Peyer's patch (tissue), 4 donors: ENCODE data around the gene EXOC3L2.

Source experiments
- POLR2A ChIP-seq, 2 donors: fragments of 450-650 bp; IDR thresholded peaks; one replicate each; pipeline ENCODE4 v1.5.1; 2017; ENCODE audit warnings: antibody characterized with exemption in 2 of 2, mild to moderate bottlenecking in 2 of 2, moderate library complexity in 2 of 2
- TF ChIP-seq, protein P1 (sequence below), 6 experiments: fragments of 450-650 bp in 4 of 6; fragments of 200-600 bp in 2 of 6; sonication (generic) in 1 of 6; IDR thresholded peaks; one replicate each; pipeline ENCODE4 v1.5.1; 2017 to 2019; ENCODE audit warnings: antibody characterized with exemption in 6 of 6, mild to moderate bottlenecking in 3 of 6, moderate library complexity in 1 of 6

DNA sequence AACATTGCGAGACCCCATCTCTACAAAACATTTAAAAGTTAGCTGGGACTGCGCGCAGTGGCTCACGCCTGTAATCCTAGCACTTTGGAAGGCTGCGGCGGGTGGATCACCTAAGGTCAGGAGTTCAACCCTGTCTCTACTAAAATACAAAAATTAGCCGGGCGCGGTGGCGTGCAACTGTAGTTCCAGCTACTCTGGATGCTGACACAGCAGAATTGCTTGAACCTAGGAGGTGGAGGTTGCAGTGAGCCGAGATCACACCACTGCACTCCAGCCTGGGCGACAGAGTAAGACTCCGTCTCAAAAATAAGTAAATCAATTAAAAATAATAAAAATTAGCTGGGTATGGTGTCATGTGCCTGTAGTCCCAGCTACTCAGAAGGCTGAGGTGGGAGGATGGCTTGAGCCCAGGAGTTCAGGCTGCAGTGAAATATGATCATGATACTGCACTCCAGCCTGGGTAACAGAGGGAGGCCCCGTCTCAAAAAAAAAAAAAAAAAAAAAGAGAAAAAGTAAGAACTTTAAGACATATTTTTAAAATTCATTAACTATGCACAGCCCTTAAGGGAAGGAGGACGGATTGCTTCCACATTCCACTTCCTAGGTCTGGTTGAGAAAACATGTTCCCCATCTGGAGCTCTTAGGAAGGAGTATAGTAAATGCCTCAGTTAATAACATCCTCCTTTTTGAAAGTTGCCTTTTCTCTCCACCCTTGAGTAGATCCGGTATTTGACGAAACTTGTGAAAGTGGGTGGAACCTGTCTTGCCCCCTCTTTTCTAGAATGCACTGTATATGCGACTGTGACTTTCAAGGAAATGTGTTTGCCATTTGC lies 26.1 kb downstream of the EXOC3L2 start:
- TF ChIP-seq, protein P1, sequence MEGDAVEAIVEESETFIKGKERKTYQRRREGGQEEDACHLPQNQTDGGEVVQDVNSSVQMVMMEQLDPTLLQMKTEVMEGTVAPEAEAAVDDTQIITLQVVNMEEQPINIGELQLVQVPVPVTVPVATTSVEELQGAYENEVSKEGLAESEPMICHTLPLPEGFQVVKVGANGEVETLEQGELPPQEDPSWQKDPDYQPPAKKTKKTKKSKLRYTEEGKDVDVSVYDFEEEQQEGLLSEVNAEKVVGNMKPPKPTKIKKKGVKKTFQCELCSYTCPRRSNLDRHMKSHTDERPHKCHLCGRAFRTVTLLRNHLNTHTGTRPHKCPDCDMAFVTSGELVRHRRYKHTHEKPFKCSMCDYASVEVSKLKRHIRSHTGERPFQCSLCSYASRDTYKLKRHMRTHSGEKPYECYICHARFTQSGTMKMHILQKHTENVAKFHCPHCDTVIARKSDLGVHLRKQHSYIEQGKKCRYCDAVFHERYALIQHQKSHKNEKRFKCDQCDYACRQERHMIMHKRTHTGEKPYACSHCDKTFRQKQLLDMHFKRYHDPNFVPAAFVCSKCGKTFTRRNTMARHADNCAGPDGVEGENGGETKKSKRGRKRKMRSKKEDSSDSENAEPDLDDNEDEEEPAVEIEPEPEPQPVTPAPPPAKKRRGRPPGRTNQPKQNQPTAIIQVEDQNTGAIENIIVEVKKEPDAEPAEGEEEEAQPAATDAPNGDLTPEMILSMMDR (IDR thresholded peaks at IDR 0.05) = no peak
- TF ChIP-seq POLR2A (IDR thresholded peaks at IDR 0.05) = no peak
